Mesendoderm (in vitro differentiated cells): ENCODE measurements around the gene CDK14.

Source experiments
- DNase-seq: peaks from one replicate; pipeline ENCODE4 v3.0.0; 2013
- H2AK5ac ChIP-seq: 2 replicates; pipeline ENCODE4 v1.6.1; 2013; ENCODE audit warnings: low read length, inconsistent platforms
- H2BK120ac ChIP-seq: 2 replicates; pipeline ENCODE4 v1.6.1; 2013; ENCODE audit warnings: low read depth, mild to moderate bottlenecking, low read length, moderate library complexity, mixed read lengths
- H2BK15ac ChIP-seq: replicated peaks from 2 replicates; pipeline ENCODE4 v1.6.1; 2013; ENCODE audit warnings: low read depth, mild to moderate bottlenecking, moderate library complexity
- H2BK5ac ChIP-seq: 2 replicates; pipeline ENCODE4 v1.6.1; 2013; ENCODE audit warnings: low read length, inconsistent platforms
- H3K18ac ChIP-seq: 2 replicates; pipeline ENCODE4 v1.6.1; 2013; ENCODE audit warnings: mild to moderate bottlenecking, low read length, mixed read lengths
- H3K23ac ChIP-seq: one replicate; pipeline ENCODE4 v1.6.1; 2013; ENCODE audit warnings: low read length
- H3K27ac ChIP-seq: 2 replicates; pipeline ENCODE4 v1.5.1; 2013; ENCODE audit warnings: low read depth, mild to moderate bottlenecking, inconsistent platforms, low read length, moderate library complexity
- H3K27me3 ChIP-seq: 2 replicates; pipeline ENCODE4 v1.6.1; 2013; ENCODE audit warnings: low read length, control low read depth, mild to moderate bottlenecking, inconsistent platforms; ENCODE audit not compliant: insufficient read depth, poor library complexity
- H3K36me3 ChIP-seq: 2 replicates; pipeline ENCODE4 v1.6.1; 2013; ENCODE audit warnings: low read length, inconsistent platforms; ENCODE audit not compliant: control insufficient read depth, insufficient read depth
- H3K4ac ChIP-seq: one replicate; pipeline ENCODE4 v1.6.1; 2013; ENCODE audit warnings: low read depth, mild to moderate bottlenecking, low read length, moderate library complexity
- H3K4me1 ChIP-seq: 2 replicates; pipeline ENCODE4 v1.6.1; 2013; ENCODE audit warnings: low read depth, low read length, inconsistent platforms; ENCODE audit not compliant: control insufficient read depth
- H3K4me2 ChIP-seq: 2 replicates; pipeline ENCODE4 v1.6.1; 2013; ENCODE audit warnings: low read length
- H3K4me3 ChIP-seq: 2 replicates; pipeline ENCODE4 v1.5.1; 2013; ENCODE audit warnings: mild to moderate bottlenecking, low read length
- H3K56ac ChIP-seq: one replicate; pipeline ENCODE4 v1.6.1; 2013; ENCODE audit warnings: low read length
- H3K79me1 ChIP-seq: 2 replicates; pipeline ENCODE4 v1.6.1; 2013; ENCODE audit warnings: low read length, inconsistent platforms
- H3K79me2 ChIP-seq: 2 replicates; pipeline ENCODE4 v1.6.1; 2013; ENCODE audit warnings: mild to moderate bottlenecking, low read length; ENCODE audit not compliant: control insufficient read depth, insufficient read depth
- H3K9ac ChIP-seq: 2 replicates; pipeline ENCODE4 v1.6.1; 2013; ENCODE audit warnings: low read length, inconsistent platforms
- H4K5ac ChIP-seq: one replicate; pipeline ENCODE4 v1.6.1; 2013; ENCODE audit warnings: low read length
- H4K8ac ChIP-seq: one replicate; pipeline ENCODE4 v1.6.1; 2013; ENCODE audit warnings: low read depth, mild to moderate bottlenecking, control low read depth, low read length, moderate library complexity
- WGBS: extraction: QIAGEN DNeasy Blood & Tissue Kit; methylation state at CpG from one replicate; pipeline ENCODE4 v1.1.7; 2013; ENCODE audit warnings: low lambda C conversion rate, missing lambda C conversion rate; ENCODE audit not compliant: insufficient coverage; ENCODE audit errors: extremely low coverage; 5-methylcytosine and 5-hydroxymethylcytosine counted together

CDK14 gene

GRCh38 chr7:90654718-90655427 is 58.8 kb downstream of the CDK14 start:
- H4K5ac ChIP-seq: no peak overlapping the region
- H3K4me2 ChIP-seq: no peak overlapping the region
- H3K4me1 ChIP-seq: no peaks in the 10 kb centered on the region
- H3K23ac ChIP-seq: no peak overlapping the region
- no CpG with 5 or more reads among the region's 4 CpGs for WGBS
- peaks cover 11% of the 10 kb centered on the region for H3K79me1 ChIP-seq
- no peak overlapping the region for H2BK15ac ChIP-seq
- peaks cover 9% of the 10 kb centered on the region for H3K79me2 ChIP-seq
- H3K27me3 ChIP-seq: no peaks in the 10 kb centered on the region
- no peak overlapping the region for H3K9ac ChIP-seq
- H2BK120ac ChIP-seq: no peak overlapping the region
- no peak overlapping the region for H3K56ac ChIP-seq
- no peak overlapping the region for H4K8ac ChIP-seq
- no peak overlapping the region for H2AK5ac ChIP-seq
- H3K4me3 ChIP-seq: no peak overlapping the region
- H3K36me3 ChIP-seq: no peaks in the 10 kb centered on the region
- H3K4ac ChIP-seq: no peak overlapping the region
- DNase-seq: no peak
- H2BK5ac ChIP-seq: no peak overlapping the region
- H3K27ac ChIP-seq: no peak overlapping the region
- no peak overlapping the region for H3K18ac ChIP-seq

GRCh38 chr7:90655566-90655965 is 59.4 kb downstream of the CDK14 start:
- no peaks in the 10 kb centered on the region for H3K36me3 ChIP-seq
- no peak overlapping the region for H3K4ac ChIP-seq
- H3K79me1 ChIP-seq: peaks cover 11% of the 10 kb centered on the region
- peaks cover 9% of the 10 kb centered on the region for H3K79me2 ChIP-seq
- no peak overlapping the region for H3K4me3 ChIP-seq
- H3K56ac ChIP-seq: no peak overlapping the region
- no peak overlapping the region for H2BK120ac ChIP-seq
- no peak overlapping the region for H4K5ac ChIP-seq
- H4K8ac ChIP-seq: no peak overlapping the region
- H3K27me3 ChIP-seq: no peaks in the 10 kb centered on the region
- H3K4me1 ChIP-seq: no peaks in the 10 kb centered on the region
- no peak overlapping the region for H2BK5ac ChIP-seq
- no peak overlapping the region for H3K9ac ChIP-seq
- H2BK15ac ChIP-seq: no peak overlapping the region
- H3K4me2 ChIP-seq: no peak overlapping the region
- no peak overlapping the region for H2AK5ac ChIP-seq
- no CpG with 5 or more reads among the region's 2 CpGs for WGBS
- no peak overlapping the region for H3K18ac ChIP-seq
- H3K27ac ChIP-seq: no peak overlapping the region
- no peak overlapping the region for H3K23ac ChIP-seq
- DNase-seq: no peak

- peaks cover 8% of the 10 kb centered on the region for H3K79me1 ChIP-seq
- DNase-seq: no peak
- no peak overlapping the region for H3K4me2 ChIP-seq
- H4K5ac ChIP-seq: no peak overlapping the region
- no peak overlapping the region for H3K4me3 ChIP-seq
- H3K23ac ChIP-seq: no peak overlapping the region
- H3K4me1 ChIP-seq: peaks cover 4% of the 10 kb centered on the region
- no peak overlapping the region for H2BK15ac ChIP-seq
- H3K18ac ChIP-seq: no peak overlapping the region
- H2BK120ac ChIP-seq: no peak overlapping the region
- H3K27me3 ChIP-seq: no peaks in the 10 kb centered on the region
- H2AK5ac ChIP-seq: no peak overlapping the region
- H3K9ac ChIP-seq: no peak overlapping the region
- H4K8ac ChIP-seq: no peak overlapping the region
- peaks cover 12% of the 10 kb centered on the region for H3K79me2 ChIP-seq
- no peaks in the 10 kb centered on the region for H3K36me3 ChIP-seq
- no peak overlapping the region for H2BK5ac ChIP-seq
- H3K56ac ChIP-seq: no peak overlapping the region
- H3K27ac ChIP-seq: no peak overlapping the region
- no peak overlapping the region for H3K4ac ChIP-seq
- WGBS: no CpG with 5 or more reads among the region's 1 CpG
Measured at GRCh38 chr7:90657481-90657880, 61.4 kb downstream of the CDK14 start.

GRCh38 chr7:90660100-90660499 is 64.0 kb downstream of the CDK14 start:
- H3K23ac ChIP-seq: no peak overlapping the region
- peaks cover 7% of the 10 kb centered on the region for H3K79me1 ChIP-seq
- no peaks in the 10 kb centered on the region for H3K27me3 ChIP-seq
- no peak overlapping the region for H2BK120ac ChIP-seq
- H3K4me2 ChIP-seq: no peak overlapping the region
- no peak overlapping the region for H3K9ac ChIP-seq
- no peak overlapping the region for H3K4ac ChIP-seq
- no peak overlapping the region for H3K27ac ChIP-seq
- no peak overlapping the region for H4K5ac ChIP-seq
- H2BK15ac ChIP-seq: no peak overlapping the region
- no peak overlapping the region for H3K56ac ChIP-seq
- 100% methylated on average over 1 of the region's 2 CpGs for WGBS
- H3K4me1 ChIP-seq: peaks cover 4% of the 10 kb centered on the region
- no peaks in the 10 kb centered on the region for H3K36me3 ChIP-seq
- H2AK5ac ChIP-seq: no peak overlapping the region
- no peak for DNase-seq
- H2BK5ac ChIP-seq: no peak overlapping the region
- H3K18ac ChIP-seq: no peak overlapping the region
- no peak overlapping the region for H4K8ac ChIP-seq
- no peak overlapping the region for H3K4me3 ChIP-seq
- H3K79me2 ChIP-seq: peaks cover 9% of the 10 kb centered on the region

GRCh38 chr7:90660819-90661218 is 64.7 kb downstream of the CDK14 start:
- Histone ChIP-seq H3K4me1 (peaks cover 4% of the 10 kb centered on the region), H3K18ac (no peak overlapping the region), H2AK5ac (no peak overlapping the region), H3K36me3 (no peaks in the 10 kb centered on the region), H3K79me2 (peaks cover 9% of the 10 kb centered on the region), H3K56ac (no peak overlapping the region), H3K4me2 (no peak overlapping the region), H2BK5ac (no peak overlapping the region), H2BK15ac (no peak overlapping the region), H4K5ac (no peak overlapping the region), H2BK120ac (no peak overlapping the region), H3K27me3 (no peaks in the 10 kb centered on the region), H3K4ac (no peak overlapping the region), H3K9ac (no peak overlapping the region), H3K27ac (no peak overlapping the region), H4K8ac (no peak overlapping the region), H3K4me3 (no peak overlapping the region), H3K23ac (no peak overlapping the region), H3K79me1 (peaks cover 6% of the 10 kb centered on the region)
- peak; percentile 16 for DNase-seq
- WGBS: no CpG with 5 or more reads among the region's 1 CpG
